HEK293T (cell line): ENCODE results near the gene HHIPL2.

Source experiments
- ARNT ChIP-seq: fragments of 450-650 bp; IDR thresholded peaks from 2 replicates; pipeline ENCODE4 v1.6.1; 2017; ENCODE audit warnings: mild to moderate bottlenecking
- BHLHE40 ChIP-seq: fragments of 450-650 bp; IDR thresholded peaks from 2 replicates; pipeline ENCODE4 v1.6.1; 2016; ENCODE audit warnings: mild to moderate bottlenecking, moderate library complexity, borderline replicate concordance
- CTBP1 ChIP-seq: fragments of 450-650 bp; IDR thresholded peaks from 2 replicates; pipeline ENCODE4 v1.6.1; 2016; ENCODE audit warnings: borderline replicate concordance
- FOXA1 ChIP-seq: fragments of 450-650 bp; IDR thresholded peaks from 2 replicates; pipeline ENCODE4 v1.6.1; 2016; ENCODE audit warnings: mild to moderate bottlenecking
- FOXM1 ChIP-seq: fragments of 450-650 bp; IDR thresholded peaks from 2 replicates; pipeline ENCODE4 v1.6.1; 2017; ENCODE audit warnings: mild to moderate bottlenecking, borderline replicate concordance
- LEF1 ChIP-seq: fragments of 450-650 bp; IDR thresholded peaks from 2 replicates; pipeline ENCODE4 v1.6.1; 2017; ENCODE audit warnings: mild to moderate bottlenecking, borderline replicate concordance
- NFRKB ChIP-seq: fragments of 450-650 bp; IDR thresholded peaks from 2 replicates; pipeline ENCODE4 v1.6.1; 2016; ENCODE audit warnings: mild to moderate bottlenecking, moderate library complexity
- ZNF384 ChIP-seq: fragments of 450-650 bp; IDR thresholded peaks from 2 replicates; pipeline ENCODE4 v1.6.1; 2016

GRCh38 chr1:222586842-222587241 lies 38.9 kb upstream of the HHIPL2 start:
- TF ChIP-seq FOXM1 (no peak), FOXA1 (no peak), ZNF384 (no peak), BHLHE40 (no peak), CTBP1 (no peak), NFRKB (no peak), ARNT (no peak), LEF1 (no peak)
